ENCODE results near the gene PWP2.

The PWP2 gene

GRCh38 chr21:44086636-44087425 is 20.4 kb upstream of the PWP2 start:
- Histone ChIP-seq H3K9me3 (ENCODE audit: control extremely low read depth in 1 of 5, control insufficient read depth in 4 of 5, insufficient read depth in 2 of 5, low read depth in 1 of 5, low read length in 4 of 5) (no peaks in the 10 kb centered on the region), H3K36me3 (ENCODE audit: control insufficient read depth in 4 of 4, insufficient read depth in 4 of 4, low read length in 3 of 4) (peaks cover 8 to 89% (median 25%) of the 10 kb centered on the region in 4 experiments), H3K27me3 (replicated peaks in 2 of 5; ENCODE audit: control insufficient read depth in 4 of 5, insufficient read depth in 5 of 5, low read length in 4 of 5) (no peaks in the 10 kb centered on the region), H3K27ac (ENCODE audit: insufficient read depth in 1 of 2, low read depth in 1 of 2, low read length in 2 of 2, poor library complexity in 1 of 2, severe bottlenecking in 2 of 2) (no peak overlapping the region), H3K4me3 (ENCODE audit: control insufficient read depth in 1 of 7, extremely low read depth in 1 of 7, insufficient read depth in 4 of 7, low read depth in 2 of 7, low read length in 6 of 7) (peak overlapping the region in 2 of 7 experiments; percentile 22 to 37), H3K4me1 (ENCODE audit: control extremely low read depth in 1 of 4, control insufficient read depth in 4 of 4, insufficient read depth in 4 of 4, low read length in 3 of 4) (peaks cover 11 to 79% (median 50%) of the 10 kb centered on the region in 4 experiments)
- 96% methylated on average over 13 of the region's 21 CpGs for WGBS (ENCODE audit: insufficient coverage)
- no peak for DNase-seq
- ChIA-PET CTCF (interaction anchor here (2.8 kb wide), 1 partner anchor 20 kb away, joined by 7 read pairs; no protein-coding TSS in a partner anchor), POLR2A (no interaction called here)

GRCh38 chr21:44087426-44088400 is 19.5 kb upstream of the PWP2 start:
- 33% methylated on average over 28 of the region's 33 CpGs for WGBS (ENCODE audit: insufficient coverage)
- CTCF ChIA-PET: interaction anchor here (1.1 to 1.4 kb wide), 2 partner anchors 72 to 74 kb away, joined by 3 read pairs; no protein-coding TSS in a partner anchor
- Histone ChIP-seq H3K27me3 (replicated peaks in 2 of 5; ENCODE audit: control insufficient read depth in 4 of 5, insufficient read depth in 5 of 5, low read length in 4 of 5) (no peaks in the 10 kb centered on the region), H3K4me3 (ENCODE audit: control insufficient read depth in 1 of 7, extremely low read depth in 1 of 7, insufficient read depth in 4 of 7, low read depth in 2 of 7, low read length in 6 of 7) (peak overlapping the region in 3 of 7 experiments; percentile 28 to 37 (median 34)), H3K4me1 (ENCODE audit: control extremely low read depth in 1 of 4, control insufficient read depth in 4 of 4, insufficient read depth in 4 of 4, low read length in 3 of 4) (peaks cover 11 to 73% (median 46%) of the 10 kb centered on the region in 4 experiments), H3K9me3 (ENCODE audit: control extremely low read depth in 1 of 5, control insufficient read depth in 4 of 5, insufficient read depth in 2 of 5, low read depth in 1 of 5, low read length in 4 of 5) (no peaks in the 10 kb centered on the region), H3K27ac (ENCODE audit: insufficient read depth in 1 of 2, low read depth in 1 of 2, low read length in 2 of 2, poor library complexity in 1 of 2, severe bottlenecking in 2 of 2) (peak overlapping the region; percentile 18 to 20), H3K36me3 (ENCODE audit: control insufficient read depth in 4 of 4, insufficient read depth in 4 of 4, low read length in 3 of 4) (peaks cover 9 to 87% (median 26%) of the 10 kb centered on the region in 4 experiments)
- DNase-seq: peak; percentile 76 to 97 (median 96)
- POLR2A ChIA-PET: interaction anchor here (0.7 kb wide), 1 partner anchor 368 kb away, joined by 3 read pairs; the partner anchor contains the start of gene LRRC3

DNA sequence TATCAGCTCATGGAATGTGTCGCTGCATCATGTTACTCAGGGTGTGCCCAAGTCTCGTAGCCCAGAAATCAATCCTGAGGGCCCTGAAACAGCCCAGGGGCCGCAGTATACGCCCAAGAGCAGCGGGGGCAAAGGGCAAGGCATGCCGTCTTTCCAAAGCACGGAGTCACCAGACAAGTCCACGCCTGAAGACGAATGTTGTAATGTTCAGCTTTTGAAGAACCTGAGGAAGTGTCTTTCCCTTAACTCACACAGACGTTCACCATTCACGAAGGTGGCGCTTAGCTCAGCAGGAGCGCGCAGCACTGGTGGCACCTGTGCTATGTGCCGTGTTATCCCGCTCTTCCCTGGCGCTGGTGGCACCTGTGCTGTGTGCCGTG is 18.8 kb upstream of the PWP2 start:
- CTCF ChIA-PET: interaction anchor here (1.1 to 1.4 kb wide), 2 partner anchors 72 to 75 kb away, joined by 3 read pairs; no protein-coding TSS in a partner anchor
- no peak for DNase-seq
- H3K4me1 ChIP-seq (ENCODE audit: control extremely low read depth in 1 of 4, control insufficient read depth in 4 of 4, insufficient read depth in 4 of 4, low read length in 3 of 4): peaks cover 10 to 66% (median 40%) of the 10 kb centered on the region in 4 experiments

GRCh38 chr21:44089001-44089911 is 17.9 kb upstream of the PWP2 start:
- DNase-seq: peak in 2 of 3 donors; percentile 57 to 72
- H3K4me1 ChIP-seq (ENCODE audit: control extremely low read depth in 1 of 4, control insufficient read depth in 4 of 4, insufficient read depth in 4 of 4, low read length in 3 of 4): peaks cover 4 to 57% (median 32%) of the 10 kb centered on the region in 4 experiments
- 91% methylated on average over 21 of the region's 30 CpGs for WGBS (ENCODE audit: insufficient coverage)
- no peak overlapping the region for H3K4me3 ChIP-seq (ENCODE audit: control insufficient read depth in 1 of 7, extremely low read depth in 1 of 7, insufficient read depth in 4 of 7, low read depth in 2 of 7, low read length in 6 of 7)
- no peak overlapping the region for H3K27ac ChIP-seq (ENCODE audit: insufficient read depth in 1 of 2, low read depth in 1 of 2, low read length in 2 of 2, poor library complexity in 1 of 2, severe bottlenecking in 2 of 2)
- H3K36me3 ChIP-seq (ENCODE audit: control insufficient read depth in 4 of 4, insufficient read depth in 4 of 4, low read length in 3 of 4): peaks cover 8 to 80% (median 34%) of the 10 kb centered on the region in 4 experiments
- POLR2A ChIA-PET: no interaction called here
- no peaks in the 10 kb centered on the region for H3K9me3 ChIP-seq (ENCODE audit: control extremely low read depth in 1 of 5, control insufficient read depth in 4 of 5, insufficient read depth in 2 of 5, low read depth in 1 of 5, low read length in 4 of 5)
- no peaks in the 10 kb centered on the region for H3K27me3 ChIP-seq (replicated peaks in 2 of 5; ENCODE audit: control insufficient read depth in 4 of 5, insufficient read depth in 5 of 5, low read length in 4 of 5)
- CTCF ChIA-PET: interaction anchor here (0.6 to 1.4 kb wide), 2 partner anchors 73 to 1730 kb away, joined by 3 read pairs; no protein-coding TSS in a partner anchor

More for the DNA sequence above, 18.8 kb upstream of the PWP2 start:
- Histone ChIP-seq H3K27ac (ENCODE audit: insufficient read depth in 1 of 2, low read depth in 1 of 2, low read length in 2 of 2, poor library complexity in 1 of 2, severe bottlenecking in 2 of 2) (no peak overlapping the region), H3K9me3 (ENCODE audit: control extremely low read depth in 1 of 5, control insufficient read depth in 4 of 5, insufficient read depth in 2 of 5, low read depth in 1 of 5, low read length in 4 of 5) (no peaks in the 10 kb centered on the region), H3K36me3 (ENCODE audit: control insufficient read depth in 4 of 4, insufficient read depth in 4 of 4, low read length in 3 of 4) (peaks cover 8 to 80% (median 27%) of the 10 kb centered on the region in 4 experiments), H3K27me3 (replicated peaks in 2 of 5; ENCODE audit: control insufficient read depth in 4 of 5, insufficient read depth in 5 of 5, low read length in 4 of 5) (no peaks in the 10 kb centered on the region), H3K4me3 (ENCODE audit: control insufficient read depth in 1 of 7, extremely low read depth in 1 of 7, insufficient read depth in 4 of 7, low read depth in 2 of 7, low read length in 6 of 7) (no peak overlapping the region)
- POLR2A ChIA-PET: interaction anchor here (0.7 kb wide), 1 partner anchor 367 kb away, joined by 3 read pairs; the partner anchor contains the start of gene LRRC3
- WGBS (ENCODE audit: insufficient coverage): 96% methylated on average over 18 of the region's 18 CpGs

- Histone ChIP-seq H3K27ac (ENCODE audit: insufficient read depth in 1 of 2, low read depth in 1 of 2, low read length in 2 of 2, poor library complexity in 1 of 2, severe bottlenecking in 2 of 2) (no peak overlapping the region), H3K9me3 (ENCODE audit: control extremely low read depth in 1 of 5, control insufficient read depth in 4 of 5, insufficient read depth in 2 of 5, low read depth in 1 of 5, low read length in 4 of 5) (no peaks in the 10 kb centered on the region), H3K4me3 (ENCODE audit: control insufficient read depth in 1 of 7, extremely low read depth in 1 of 7, insufficient read depth in 4 of 7, low read depth in 2 of 7, low read length in 6 of 7) (no peak overlapping the region), H3K36me3 (ENCODE audit: control insufficient read depth in 4 of 4, insufficient read depth in 4 of 4, low read length in 3 of 4) (peaks cover 11 to 77% (median 33%) of the 10 kb centered on the region in 4 experiments), H3K27me3 (replicated peaks in 2 of 5; ENCODE audit: control insufficient read depth in 4 of 5, insufficient read depth in 5 of 5, low read length in 4 of 5) (no peaks in the 10 kb centered on the region), H3K4me1 (ENCODE audit: control extremely low read depth in 1 of 4, control insufficient read depth in 4 of 4, insufficient read depth in 4 of 4, low read length in 3 of 4) (peaks cover 1 to 47% (median 26%) of the 10 kb centered on the region in 4 experiments)
- ChIA-PET CTCF (no interaction called here), POLR2A (no interaction called here)
- no peak for DNase-seq
- WGBS (ENCODE audit: insufficient coverage): 86% methylated on average over 8 of the region's 8 CpGs
These were observed 16.9 kb upstream of the PWP2 start for GRCh38 chr21:44090325-44090724.

- peaks cover 1 to 29% (median 21%) of the 10 kb centered on the region in 4 experiments for H3K4me1 ChIP-seq (ENCODE audit: control extremely low read depth in 1 of 4, control insufficient read depth in 4 of 4, insufficient read depth in 4 of 4, low read length in 3 of 4)
- POLR2A ChIA-PET: no interaction called here
- WGBS (ENCODE audit: insufficient coverage): 96% methylated on average over 7 of the region's 9 CpGs
- no peaks in the 10 kb centered on the region for H3K27me3 ChIP-seq (replicated peaks in 2 of 5; ENCODE audit: control insufficient read depth in 4 of 5, insufficient read depth in 5 of 5, low read length in 4 of 5)
- peaks cover 11 to 59% (median 33%) of the 10 kb centered on the region in 4 experiments for H3K36me3 ChIP-seq (ENCODE audit: control insufficient read depth in 4 of 4, insufficient read depth in 4 of 4, low read length in 3 of 4)
- CTCF ChIA-PET: interaction anchor here (1.1 to 1.3 kb wide), 2 partner anchors 8 to 17 kb away, joined by 4 to 5 read pairs; no protein-coding TSS in a partner anchor
- no peak overlapping the region for H3K27ac ChIP-seq (ENCODE audit: insufficient read depth in 1 of 2, low read depth in 1 of 2, low read length in 2 of 2, poor library complexity in 1 of 2, severe bottlenecking in 2 of 2)
- no peak overlapping the region for H3K4me3 ChIP-seq (ENCODE audit: control insufficient read depth in 1 of 7, extremely low read depth in 1 of 7, insufficient read depth in 4 of 7, low read depth in 2 of 7, low read length in 6 of 7)
- no peak for DNase-seq
- H3K9me3 ChIP-seq (ENCODE audit: control extremely low read depth in 1 of 5, control insufficient read depth in 4 of 5, insufficient read depth in 2 of 5, low read depth in 1 of 5, low read length in 4 of 5): no peaks in the 10 kb centered on the region
These were observed 15.0 kb upstream of the PWP2 start for GRCh38 chr21:44092211-44092610.
